ENCODE results near the gene C1orf159.

DNA sequence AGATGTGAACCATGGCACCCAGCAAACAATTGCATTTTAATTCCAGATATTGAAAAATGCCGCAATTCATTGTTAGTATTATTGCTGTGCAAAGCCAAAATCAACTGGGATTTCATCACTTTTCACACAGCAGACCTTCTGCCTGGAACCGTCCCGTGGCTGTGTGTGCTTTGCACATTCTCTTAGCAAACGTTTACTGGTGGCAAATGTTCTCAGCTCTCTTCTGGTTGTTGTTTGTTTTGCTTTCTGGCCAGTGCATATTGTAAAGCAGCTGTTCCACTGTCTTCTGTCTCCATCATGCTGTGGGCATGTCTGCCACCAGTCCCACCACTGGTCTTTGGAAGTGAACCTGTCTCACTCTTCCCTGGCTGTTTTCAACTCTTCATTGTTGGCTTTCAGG is 38.0 kb upstream of the C1orf159 start:
- TF ChIP-seq TSHZ1 (tag by site-specific recombination; IDR thresholded peaks at IDR 0.05; ENCODE audit: borderline replicate concordance) (no peak), KLF9 (tag by site-specific recombination; IDR thresholded peaks at IDR 0.05; ENCODE audit: low read depth) (no peak), KLF8 (tag by site-specific recombination; IDR thresholded peaks at IDR 0.05) (no peak), ZNF600 (tag by site-specific recombination; IDR thresholded peaks at IDR 0.05) (no peak), PBX3 (CRISPR knock-in tag; IDR thresholded peaks at IDR 0.05) (no peak)
- TF ChIP-seq, protein P1, sequence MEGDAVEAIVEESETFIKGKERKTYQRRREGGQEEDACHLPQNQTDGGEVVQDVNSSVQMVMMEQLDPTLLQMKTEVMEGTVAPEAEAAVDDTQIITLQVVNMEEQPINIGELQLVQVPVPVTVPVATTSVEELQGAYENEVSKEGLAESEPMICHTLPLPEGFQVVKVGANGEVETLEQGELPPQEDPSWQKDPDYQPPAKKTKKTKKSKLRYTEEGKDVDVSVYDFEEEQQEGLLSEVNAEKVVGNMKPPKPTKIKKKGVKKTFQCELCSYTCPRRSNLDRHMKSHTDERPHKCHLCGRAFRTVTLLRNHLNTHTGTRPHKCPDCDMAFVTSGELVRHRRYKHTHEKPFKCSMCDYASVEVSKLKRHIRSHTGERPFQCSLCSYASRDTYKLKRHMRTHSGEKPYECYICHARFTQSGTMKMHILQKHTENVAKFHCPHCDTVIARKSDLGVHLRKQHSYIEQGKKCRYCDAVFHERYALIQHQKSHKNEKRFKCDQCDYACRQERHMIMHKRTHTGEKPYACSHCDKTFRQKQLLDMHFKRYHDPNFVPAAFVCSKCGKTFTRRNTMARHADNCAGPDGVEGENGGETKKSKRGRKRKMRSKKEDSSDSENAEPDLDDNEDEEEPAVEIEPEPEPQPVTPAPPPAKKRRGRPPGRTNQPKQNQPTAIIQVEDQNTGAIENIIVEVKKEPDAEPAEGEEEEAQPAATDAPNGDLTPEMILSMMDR (tag by site-specific recombination; IDR thresholded peaks at IDR 0.05): no peak
- TF ChIP-seq, protein P2, sequence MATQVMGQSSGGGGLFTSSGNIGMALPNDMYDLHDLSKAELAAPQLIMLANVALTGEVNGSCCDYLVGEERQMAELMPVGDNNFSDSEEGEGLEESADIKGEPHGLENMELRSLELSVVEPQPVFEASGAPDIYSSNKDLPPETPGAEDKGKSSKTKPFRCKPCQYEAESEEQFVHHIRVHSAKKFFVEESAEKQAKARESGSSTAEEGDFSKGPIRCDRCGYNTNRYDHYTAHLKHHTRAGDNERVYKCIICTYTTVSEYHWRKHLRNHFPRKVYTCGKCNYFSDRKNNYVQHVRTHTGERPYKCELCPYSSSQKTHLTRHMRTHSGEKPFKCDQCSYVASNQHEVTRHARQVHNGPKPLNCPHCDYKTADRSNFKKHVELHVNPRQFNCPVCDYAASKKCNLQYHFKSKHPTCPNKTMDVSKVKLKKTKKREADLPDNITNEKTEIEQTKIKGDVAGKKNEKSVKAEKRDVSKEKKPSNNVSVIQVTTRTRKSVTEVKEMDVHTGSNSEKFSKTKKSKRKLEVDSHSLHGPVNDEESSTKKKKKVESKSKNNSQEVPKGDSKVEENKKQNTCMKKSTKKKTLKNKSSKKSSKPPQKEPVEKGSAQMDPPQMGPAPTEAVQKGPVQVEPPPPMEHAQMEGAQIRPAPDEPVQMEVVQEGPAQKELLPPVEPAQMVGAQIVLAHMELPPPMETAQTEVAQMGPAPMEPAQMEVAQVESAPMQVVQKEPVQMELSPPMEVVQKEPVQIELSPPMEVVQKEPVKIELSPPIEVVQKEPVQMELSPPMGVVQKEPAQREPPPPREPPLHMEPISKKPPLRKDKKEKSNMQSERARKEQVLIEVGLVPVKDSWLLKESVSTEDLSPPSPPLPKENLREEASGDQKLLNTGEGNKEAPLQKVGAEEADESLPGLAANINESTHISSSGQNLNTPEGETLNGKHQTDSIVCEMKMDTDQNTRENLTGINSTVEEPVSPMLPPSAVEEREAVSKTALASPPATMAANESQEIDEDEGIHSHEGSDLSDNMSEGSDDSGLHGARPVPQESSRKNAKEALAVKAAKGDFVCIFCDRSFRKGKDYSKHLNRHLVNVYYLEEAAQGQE (tag by site-specific recombination; IDR thresholded peaks at IDR 0.05): no peak
